IMR-90 (cell line): ENCODE results near the gene CASP9. TPM values are rescaled to one million over a fixed set of nuclear protein-coding genes. Genes with fewer than 3 reads are reported as not detected.

Source experiments
- ATAC-seq: fragments of 200-7000 bp; cut with Tn5 transposase; 2 replicates; pipeline ENCODE4 v1.9.1; 2020; ENCODE audit warnings: low read depth, mild to moderate bottlenecking, moderate library complexity
- BruUV-seq: library from RNA; stranded (reverse); fragments of 400-500 nt; replicated peaks from 2 replicates; lab custom pipeline; 2021; lab: Mats Ljungman, UMichigan
- CTCF ChIA-PET: fragments of 300-600 bp; formaldehyde crosslinking; extraction: SDS; loops from one replicate; lab custom pipeline; 2021; ENCODE audit warnings: antibody characterized with exemption; lab: Yijun Ruan, JAX
- POLR2A ChIA-PET: fragments of 300-600 bp; sonication (Branson Sonifier 250); formaldehyde crosslinking; loops from one replicate; lab custom pipeline; 2022; ENCODE audit warnings: antibody characterized with exemption; ENCODE audit not compliant: unreplicated experiment; lab: Charles Lee
- DNase-seq: peaks from one replicate; pipeline ENCODE4 v3.0.0; 2013
- H2AFZ ChIP-seq: replicated peaks from 2 replicates; pipeline ENCODE3; 2013; ENCODE audit warnings: low read length, mild to moderate bottlenecking; ENCODE audit not compliant: poor library complexity
- H2AK5ac ChIP-seq: 2 replicates; pipeline ENCODE4 v1.6.1; 2013; ENCODE audit warnings: low read depth, low read length, inconsistent platforms
- H2AK9ac ChIP-seq: replicated peaks from 2 replicates; pipeline ENCODE3; 2013; ENCODE audit warnings: mild to moderate bottlenecking, low read depth, low read length, moderate library complexity; ENCODE audit not compliant: poor library complexity
- H2BK120ac ChIP-seq: 2 replicates; pipeline ENCODE4 v1.6.1; 2013; ENCODE audit warnings: low read depth, low read length, inconsistent platforms
- H2BK15ac ChIP-seq: 3 replicates; pipeline ENCODE4 v1.6.1; 2013; ENCODE audit warnings: low read depth, low read length, inconsistent platforms
- H2BK20ac ChIP-seq: 2 replicates; pipeline ENCODE4 v1.6.1; 2013; ENCODE audit warnings: low read depth, mild to moderate bottlenecking, inconsistent platforms, low read length, moderate library complexity
- H2BK5ac ChIP-seq: 2 replicates; pipeline ENCODE4 v1.6.1; 2013; ENCODE audit warnings: mild to moderate bottlenecking, low read depth, low read length, inconsistent platforms; ENCODE audit not compliant: poor library complexity, severe bottlenecking
- H3K14ac ChIP-seq: replicated peaks from 2 replicates; pipeline ENCODE4 v1.6.1; 2013; ENCODE audit warnings: low read depth, low read length, inconsistent platforms
- H3K18ac ChIP-seq: 2 replicates; pipeline ENCODE4 v1.6.1; 2013; ENCODE audit warnings: low read depth, low read length, control low read depth
- H3K23ac ChIP-seq: 2 replicates; pipeline ENCODE4 v1.6.1; 2013; ENCODE audit warnings: low read depth, low read length, inconsistent platforms
- H3K27ac ChIP-seq: 2 replicates; pipeline ENCODE4 v1.5.1; 2013; ENCODE audit warnings: mild to moderate bottlenecking, control low read depth, low read length; ENCODE audit not compliant: insufficient read depth
- H3K27me3 ChIP-seq: 2 replicates; pipeline ENCODE4 v1.6.1; 2013; ENCODE audit warnings: low read length; ENCODE audit not compliant: control insufficient read depth, insufficient read depth
- H3K36me3 ChIP-seq: 2 replicates; pipeline ENCODE4 v1.6.1; 2013; ENCODE audit warnings: low read length, mixed read lengths; ENCODE audit not compliant: control insufficient read depth, insufficient read depth
- H3K4ac ChIP-seq: 2 replicates; pipeline ENCODE4 v1.6.1; 2013; ENCODE audit warnings: low read depth, low read length, inconsistent platforms
- H3K4me1 ChIP-seq: 2 replicates; pipeline ENCODE4 v1.6.1; 2013; ENCODE audit warnings: low read length, mixed read lengths; ENCODE audit not compliant: control insufficient read depth, insufficient read depth
- H3K4me2 ChIP-seq: 2 replicates; pipeline ENCODE4 v1.6.1; 2013; ENCODE audit warnings: low read depth, mild to moderate bottlenecking, control low read depth, low read length, moderate library complexity
- H3K4me3 ChIP-seq: 2 replicates; pipeline ENCODE4 v1.5.1; 2013; ENCODE audit warnings: low read depth, mild to moderate bottlenecking, control low read depth, low read length, moderate library complexity; ENCODE audit not compliant: insufficient read depth
- H3K56ac ChIP-seq: 2 replicates; pipeline ENCODE4 v1.6.1; 2013; ENCODE audit warnings: low read length, inconsistent platforms; ENCODE audit not compliant: insufficient read depth; ENCODE audit errors: extremely low read depth
- H3K79me1 ChIP-seq, 2 experiments: 2 replicates each; pipeline ENCODE4 v1.6.1; 2013; ENCODE audit warnings: low read length in 2 of 2, inconsistent platforms in 1 of 2, low read depth in 1 of 2
- H3K9ac ChIP-seq: 2 replicates; pipeline ENCODE4 v1.6.1; 2013; ENCODE audit warnings: low read depth, low read length, control low read depth
- H3K9me1 ChIP-seq: 2 replicates; pipeline ENCODE4 v1.6.1; 2013; ENCODE audit warnings: low read length, inconsistent platforms; ENCODE audit not compliant: insufficient read depth
- H3K9me3 ChIP-seq: 2 replicates; pipeline ENCODE4 v1.6.1; 2013; ENCODE audit warnings: low read length; ENCODE audit not compliant: control insufficient read depth, insufficient read depth
- H4K20me1 ChIP-seq: 2 replicates; pipeline ENCODE4 v1.6.1; 2013; ENCODE audit warnings: low read length, inconsistent platforms; ENCODE audit not compliant: insufficient read depth
- H4K5ac ChIP-seq: 2 replicates; pipeline ENCODE4 v1.6.1; 2013; ENCODE audit warnings: mild to moderate bottlenecking, low read depth, low read length, control low read depth
- H4K8ac ChIP-seq, 2 experiments: 2 replicates each; pipeline ENCODE4 v1.6.1; 2013; ENCODE audit warnings: low read depth in 2 of 2, low read length in 2 of 2, control low read depth in 1 of 2, inconsistent platforms in 1 of 2
- H4K91ac ChIP-seq: 2 replicates; pipeline ENCODE4 v1.6.1; 2013; ENCODE audit warnings: low read depth, low read length, inconsistent platforms; ENCODE audit not compliant: insufficient read depth
- BHLHE40 ChIP-seq: fragments of 150-350 bp; IDR thresholded peaks from 2 replicates; pipeline ENCODE4 v1.6.1; 2016; ENCODE audit warnings: mild to moderate bottlenecking, low read depth, low read length
- CEBPB ChIP-seq: IDR thresholded peaks from 2 replicates; pipeline ENCODE4 v1.6.1; 2012; ENCODE audit warnings: low read depth, low read length, improper control_type of control experiment
- CHD1 ChIP-seq: IDR thresholded peaks from 2 replicates; pipeline ENCODE4 v1.6.1; 2012; ENCODE audit warnings: low read depth, low read length, improper control_type of control experiment
- MAFK ChIP-seq: IDR thresholded peaks from 2 replicates; pipeline ENCODE4 v1.6.1; 2012; ENCODE audit warnings: low read depth, low read length, improper control_type of control experiment
- MAZ ChIP-seq: IDR thresholded peaks from 2 replicates; pipeline ENCODE4 v1.6.1; 2012; ENCODE audit warnings: low read depth, mild to moderate bottlenecking, low read length, improper control_type of control experiment, moderate library complexity, borderline replicate concordance
- RAD21 ChIP-seq: IDR thresholded peaks from 2 replicates; pipeline ENCODE4 v1.6.1; 2012; ENCODE audit warnings: low read length, improper control_type of control experiment
- RFX5 ChIP-seq: IDR thresholded peaks from 2 replicates; pipeline ENCODE4 v1.8.0; 2012; ENCODE audit warnings: low read depth, mild to moderate bottlenecking, low read length, moderate library complexity
- SMC3 ChIP-seq: fragments of 150-350 bp; IDR thresholded peaks from 2 replicates; pipeline ENCODE4 v1.6.1; 2016; ENCODE audit warnings: low read depth, mild to moderate bottlenecking, antibody characterized with exemption, low read length, moderate library complexity
- USF2 ChIP-seq: fragments of 150-350 bp; IDR thresholded peaks from 2 replicates; pipeline ENCODE4 v1.6.1; 2017; ENCODE audit warnings: mild to moderate bottlenecking, antibody characterized with exemption, low read length, low read depth
- WGBS, 2 experiments: methylation state at CpG; one replicate each; pipeline versions ENCODE4 v1.1.5 to v1.1.7; 2013; ENCODE audit warnings: missing lambda C conversion rate in 2 of 2; ENCODE audit not compliant: insufficient read length in 1 of 2; ENCODE audit errors: extremely low coverage in 2 of 2; 5-methylcytosine and 5-hydroxymethylcytosine counted together
- dilution Hi-C: fragments of 300-500 bp; cut with HindIII; formaldehyde crosslinking; loops from one replicate; pipeline ENCODE4 v1.14.3; 2018; ENCODE audit warnings: low sequenced_read_pairs; ENCODE audit not compliant: unreplicated experiment
- in situ Hi-C: fragments of 300-500 bp; cut with MboI; formaldehyde crosslinking; loops from 3 replicates; pipeline ENCODE4 v1.14.3; 2019; ENCODE audit warnings: low sequenced_read_pairs, inconsistent platforms, mixed read lengths
- intact Hi-C: fragments of 100-400 bp; cut with micrococcal nuclease; formaldehyde crosslinking; loops from 2 replicates; pipeline ENCODE4 v1.10.0; 2022
- polyA plus RNA-seq, 3 experiments: library from polyadenylated mRNA; depleted of rRNA; stranded (reverse); fragments of >200 nt; gene quantifications; 2 replicates each; pipeline ENCODE4 v1.2.3, GENCODE V29; 2012; ENCODE audit warnings: low replicate concordance in 1 of 3
- total RNA-seq: library from RNA; depleted of rRNA; stranded (reverse); fragments of >200 nt; gene quantifications from 2 replicates; pipeline ENCODE4 v1.2.3, GENCODE V29; 2012

Gene CASP9
- total and polyA plus RNA-seq, 2 of the 4 experiments (the other 2 are of a cell fraction) = 7.0 to 8.3 TPM

- POLR2A ChIA-PET = no interaction called here
- WGBS, 2 experiments = 3% methylated on average over 6 of the region's 18 CpGs; no CpG with 5 or more reads in 1 of the 2 experiments
- DNase-seq (peak; percentile 43), ATAC-seq (no peak; the same call in 1 of the 2 replicates)
- Histone ChIP-seq H3K4ac (peak overlapping the region; percentile 19), H3K27ac (peak overlapping the region; percentile 79), H3K9me1 (peaks cover 10% of the 10 kb centered on the region), H3K9me3 (no peaks in the 10 kb centered on the region), H3K27me3 (no peaks in the 10 kb centered on the region), H4K20me1 (no peaks in the 10 kb centered on the region; the same call in none of the 2 replicates), H4K91ac (no peak overlapping the region), H2BK120ac (peak overlapping the region; percentile 20; the same call in 1 of the 2 replicates), H3K9ac (peak overlapping the region; percentile 55), H2BK5ac (peak overlapping the region; percentile 63), H3K14ac (peak overlapping the region; percentile 67), H3K79me1 (peaks cover 8 to 30% of the 10 kb centered on the region in 2 experiments), H3K36me3 (no peaks in the 10 kb centered on the region), H4K8ac (peak overlapping the region in 1 of 2 experiments; percentile 59; a peak in 3 of 4 replicates), H3K4me2 (peak overlapping the region; percentile 99), H2AK5ac (no peak overlapping the region), H4K5ac (peak overlapping the region; percentile 26; the same call in 1 of the 2 replicates), H2AK9ac (peak overlapping the region; percentile 86), H3K56ac (peak overlapping the region; percentile 52; the same call in 1 of the 2 replicates), H3K18ac (peak overlapping the region; percentile 21), H3K4me1 (peaks cover 2% of the 10 kb centered on the region), H3K4me3 (peak overlapping the region; percentile 92), H2BK20ac (no peak overlapping the region), H2BK15ac (no peak overlapping the region), H3K23ac (peak overlapping the region; percentile 67), H2AFZ (peak overlapping the region; percentile 97)
- TF ChIP-seq SMC3 = no peak
- TF ChIP-seq USF2 = no peak
- TF ChIP-seq BHLHE40 = no peak
- TF ChIP-seq CEBPB = peak; percentile 83
- TF ChIP-seq MAZ = no peak
- TF ChIP-seq CHD1 = no peak; the same call in 1 of the 2 replicates
- TF ChIP-seq MAFK = peak; percentile 91
- no peak for TF ChIP-seq RAD21
- TF ChIP-seq RFX5 = no peak
- intact Hi-C loops = loop anchor here (5.0 kb wide), 1 partner anchor 201 kb away; no protein-coding TSS in a partner anchor
- in situ Hi-C loops = no loop called here
- dilution Hi-C loops = no loop called here
- no TSS peak for BruUV-seq
- CTCF ChIA-PET = no interaction called here
These were observed 653 bp downstream of the CASP9 start for GRCh38 chr1:15523104-15524020.
